H54 (cell line): Measurements from ENCODE around the gene FOXA2.
"Not testable (repeated sequence)": the region's sequence is repeated elsewhere in the genome, so short reads cannot be mapped to it uniquely, and the experiment has no call there.

Source experiments
- DNase-seq: peaks from one replicate; pipeline ENCODE4 v3.0.0; 2011; ENCODE audit warnings: low spot score, mixed read lengths; ENCODE audit not compliant: insufficient read length
- FAIRE-seq: peaks from 3 replicates; lab custom pipeline; 2011; peaks lifted over from hg19 to GRCh38; lab: Jason Lieb, UNC
- POLR2A ChIP-seq: IDR thresholded peaks from 2 replicates; pipeline ENCODE4 v1.6.1; 2011; ENCODE audit warnings: low read depth, mild to moderate bottlenecking, low read length

The FOXA2 gene

GRCh38 chr20:22601361-22602141 lies 17.2 kb upstream of the FOXA2 start:
- no peak for FAIRE-seq
- TF ChIP-seq POLR2A: no peak
- no peak for DNase-seq

GRCh38 chr20:22599258-22599657 lies 14.9 kb upstream of the FOXA2 start:
- DNase-seq, FAIRE-seq: not testable (repeated sequence)

- FAIRE-seq: no peak
- TF ChIP-seq POLR2A: no peak
- no peak for DNase-seq
These were observed 12.9 kb upstream of the FOXA2 start for GRCh38 chr20:22597303-22597702.

GRCh38 chr20:22590662-22591061 lies 6.3 kb upstream of the FOXA2 start:
- FAIRE-seq (no peak), DNase-seq (no peak)
- TF ChIP-seq POLR2A: no peak

- DNase-seq: no peak
These were observed 2.4 kb upstream of the FOXA2 start for GRCh38 chr20:22586645-22587310.

GRCh38 chr20:22585786-22586493 lies 1.6 kb upstream of the FOXA2 start:
- TF ChIP-seq POLR2A: no peak
- DNase-seq: no peak
- no peak for FAIRE-seq

More at GRCh38 chr20:22586645-22587310, 2.4 kb upstream of the FOXA2 start:
- FAIRE-seq: no peak
- TF ChIP-seq POLR2A: no peak

- FAIRE-seq (no peak), DNase-seq (no peak)
- TF ChIP-seq POLR2A: no peak
These were observed 782 bp upstream of the FOXA2 start for GRCh38 chr20:22584922-22585785.

GRCh38 chr20:22583773-22584521 lies 425 bp downstream of the FOXA2 start:
- no peak for TF ChIP-seq POLR2A
- FAIRE-seq (no peak), DNase-seq (no peak)

GRCh38 chr20:22582964-22583772 lies 1.2 kb downstream of the FOXA2 start:
- DNase-seq: no peak
- no peak for FAIRE-seq
- TF ChIP-seq POLR2A: no peak

GRCh38 chr20:22582386-22582963 lies 1.9 kb downstream of the FOXA2 start:
- DNase-seq (no peak), FAIRE-seq (no peak)
- TF ChIP-seq POLR2A: no peak

- no peak for DNase-seq
- no peak for TF ChIP-seq POLR2A
- FAIRE-seq: no peak
These were observed 2.7 kb downstream of the FOXA2 start for GRCh38 chr20:22581437-22582385.
